IPS-NIHi7 (cell line): ENCODE results near the gene YIPF2.
"Not testable (repeated sequence)": the region's sequence is repeated elsewhere in the genome, so short reads cannot be mapped to it uniquely, and the experiment has no call there.

Experiments
- DNase-seq: peaks from one replicate; pipeline ENCODE4 v3.0.0; 2012; ENCODE audit warnings: mixed read lengths; ENCODE audit errors: extremely low spot score

Gene YIPF2

GRCh38 chr19:10941649-10942048 lies 13.2 kb upstream of the YIPF2 start:
- DNase-seq, result not testable (repeated sequence)

DNA sequence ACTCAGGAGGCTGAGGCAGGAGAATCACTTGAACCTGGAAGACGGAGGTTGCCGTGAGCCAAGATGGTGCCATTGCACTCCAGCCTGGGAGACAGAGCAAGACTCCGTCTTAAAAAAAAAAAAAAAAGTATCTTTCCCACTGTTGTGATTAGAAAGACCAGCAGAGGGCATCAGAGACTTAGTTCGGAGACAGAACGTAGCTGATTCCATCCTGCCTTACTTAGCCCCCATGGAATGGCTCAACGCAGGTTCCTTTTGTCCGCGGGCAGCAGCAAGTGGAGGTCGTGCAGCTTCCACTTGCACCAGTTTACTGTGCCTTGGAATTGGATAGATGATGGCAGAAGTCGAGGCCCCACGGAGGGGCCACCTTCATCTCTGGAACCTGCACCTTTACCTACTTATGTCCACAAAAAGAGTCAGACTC lies 8.2 kb upstream of the YIPF2 start:
- peak; percentile 85 for DNase-seq

DNA sequence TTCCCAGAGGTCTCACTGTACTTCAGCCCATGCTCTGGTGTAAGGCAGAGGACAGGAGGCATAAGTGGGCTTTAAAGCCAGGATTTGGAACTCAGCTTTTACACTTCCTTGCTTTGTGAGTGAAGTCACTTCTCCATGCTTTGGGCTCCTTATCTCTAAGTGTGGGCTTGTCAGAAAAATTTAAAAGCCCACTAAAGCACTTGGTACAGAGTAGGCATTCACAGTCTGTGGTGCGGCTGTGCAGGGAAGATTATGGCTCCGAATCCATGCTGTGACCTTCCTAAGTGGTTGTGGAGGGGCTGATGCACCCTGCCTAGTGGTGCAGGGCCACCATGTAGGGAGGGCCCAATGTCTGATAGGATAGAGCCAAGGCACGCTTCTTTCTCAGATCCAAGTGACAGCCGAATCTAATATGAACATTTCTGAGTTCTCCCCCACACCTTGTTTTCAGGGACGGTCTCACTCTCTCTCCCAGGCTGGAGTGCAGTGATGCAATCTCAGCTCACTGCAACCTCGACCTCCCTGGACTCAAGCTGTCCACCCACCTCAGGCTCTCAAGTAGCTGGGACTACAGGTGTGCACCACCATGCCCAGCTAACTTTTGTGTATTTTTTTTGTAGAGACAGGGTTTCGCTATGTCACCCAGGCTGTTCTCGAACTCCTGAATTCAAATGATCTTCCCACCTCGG lies 7.1 kb upstream of the YIPF2 start:
- DNase-seq, result no peak

DNA sequence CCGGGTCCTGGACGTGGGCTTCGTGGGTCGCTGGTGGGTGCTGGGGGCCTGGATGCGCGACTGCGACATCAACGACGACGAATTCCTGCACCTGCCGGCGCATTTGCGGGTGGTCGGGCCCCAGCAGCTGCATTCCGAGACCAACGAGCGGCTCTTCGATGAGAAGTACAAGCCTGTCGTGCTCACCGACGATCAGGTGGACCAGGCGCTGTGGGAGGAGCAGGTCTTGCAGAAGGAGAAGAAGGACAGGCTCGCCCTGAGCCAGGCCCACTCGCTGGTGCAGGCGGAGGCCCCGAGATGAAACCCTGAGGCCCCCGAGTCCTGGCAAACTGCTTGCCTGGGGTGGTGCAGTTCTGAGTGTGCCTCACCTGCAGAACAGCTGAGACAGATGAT lies 959 bp upstream of the YIPF2 start:
- DNase-seq, result peak; percentile 10

GRCh38 chr19:10927730-10928562 lies 493 bp downstream of the YIPF2 start:
- no peak for DNase-seq

DNA sequence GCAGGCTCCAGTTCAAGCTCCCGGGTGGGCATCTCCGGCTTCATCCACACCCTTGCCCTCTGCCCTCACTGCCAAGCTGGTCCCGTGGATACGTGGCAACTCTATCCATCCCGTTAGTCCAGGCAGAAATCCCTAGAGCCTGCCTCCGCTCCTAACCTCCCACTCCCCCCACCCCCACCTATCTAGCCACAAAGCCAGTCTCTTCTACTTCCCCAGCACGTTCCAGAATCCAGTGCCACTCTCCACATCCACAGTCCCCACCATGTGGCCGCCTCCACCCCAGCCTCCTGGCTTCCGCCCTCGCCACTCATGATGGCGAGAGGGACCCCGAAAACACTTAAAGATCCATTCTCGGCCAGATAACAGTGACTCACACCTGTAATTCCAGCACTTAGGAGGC lies 3.8 kb downstream of the YIPF2 start:
- no peak for DNase-seq

- DNase-seq, result no peak
These were observed 5.0 kb downstream of the YIPF2 start for GRCh38 chr19:10923260-10924112.

- DNase-seq, result no peak
These were observed 5.8 kb downstream of the YIPF2 start for GRCh38 chr19:10922638-10923014.

DNA sequence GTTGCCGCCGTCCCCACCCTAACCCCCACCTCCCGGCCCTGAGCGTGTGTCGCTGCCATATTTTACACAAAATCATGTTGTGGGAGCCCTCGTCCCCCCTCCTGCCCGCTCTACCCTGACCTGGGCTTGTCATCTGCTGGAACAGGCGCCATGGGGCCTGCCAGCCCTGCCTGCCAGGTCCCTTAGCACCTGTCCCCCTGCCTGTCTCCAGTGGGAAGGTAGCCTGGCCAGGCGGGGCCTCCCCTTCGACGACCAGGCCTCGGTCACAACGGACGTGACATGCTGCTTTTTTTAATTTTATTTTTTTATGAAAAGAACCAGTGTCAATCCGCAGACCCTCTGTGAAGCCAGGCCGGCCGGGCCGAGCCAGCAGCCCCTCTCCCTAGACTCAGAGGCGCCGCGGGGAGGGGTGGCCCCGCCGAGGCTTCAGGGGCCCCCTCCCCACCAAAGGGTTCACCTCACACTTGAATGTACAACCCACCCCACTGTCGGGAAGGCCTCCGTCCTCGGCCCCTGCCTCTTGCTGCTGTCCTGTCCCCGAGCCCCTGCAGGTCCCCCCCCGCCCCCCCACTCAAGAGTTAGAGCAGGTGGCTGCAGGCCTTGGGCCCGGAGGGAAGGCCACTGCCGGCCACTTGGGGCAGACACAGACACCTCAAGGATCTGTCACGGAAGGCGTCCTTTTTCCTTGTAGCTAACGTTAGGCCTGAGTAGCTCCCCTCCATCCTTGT lies 6.4 kb downstream of the YIPF2 start:
- no peak for DNase-seq

- DNase-seq, result no peak
These were observed 7.1 kb downstream of the YIPF2 start for GRCh38 chr19:10921199-10921909.

- DNase-seq, result no peak
These were observed 7.7 kb downstream of the YIPF2 start for GRCh38 chr19:10920781-10921180.

- no peak for DNase-seq
These were observed 8.2 kb downstream of the YIPF2 start for GRCh38 chr19:10920288-10920655.

DNA sequence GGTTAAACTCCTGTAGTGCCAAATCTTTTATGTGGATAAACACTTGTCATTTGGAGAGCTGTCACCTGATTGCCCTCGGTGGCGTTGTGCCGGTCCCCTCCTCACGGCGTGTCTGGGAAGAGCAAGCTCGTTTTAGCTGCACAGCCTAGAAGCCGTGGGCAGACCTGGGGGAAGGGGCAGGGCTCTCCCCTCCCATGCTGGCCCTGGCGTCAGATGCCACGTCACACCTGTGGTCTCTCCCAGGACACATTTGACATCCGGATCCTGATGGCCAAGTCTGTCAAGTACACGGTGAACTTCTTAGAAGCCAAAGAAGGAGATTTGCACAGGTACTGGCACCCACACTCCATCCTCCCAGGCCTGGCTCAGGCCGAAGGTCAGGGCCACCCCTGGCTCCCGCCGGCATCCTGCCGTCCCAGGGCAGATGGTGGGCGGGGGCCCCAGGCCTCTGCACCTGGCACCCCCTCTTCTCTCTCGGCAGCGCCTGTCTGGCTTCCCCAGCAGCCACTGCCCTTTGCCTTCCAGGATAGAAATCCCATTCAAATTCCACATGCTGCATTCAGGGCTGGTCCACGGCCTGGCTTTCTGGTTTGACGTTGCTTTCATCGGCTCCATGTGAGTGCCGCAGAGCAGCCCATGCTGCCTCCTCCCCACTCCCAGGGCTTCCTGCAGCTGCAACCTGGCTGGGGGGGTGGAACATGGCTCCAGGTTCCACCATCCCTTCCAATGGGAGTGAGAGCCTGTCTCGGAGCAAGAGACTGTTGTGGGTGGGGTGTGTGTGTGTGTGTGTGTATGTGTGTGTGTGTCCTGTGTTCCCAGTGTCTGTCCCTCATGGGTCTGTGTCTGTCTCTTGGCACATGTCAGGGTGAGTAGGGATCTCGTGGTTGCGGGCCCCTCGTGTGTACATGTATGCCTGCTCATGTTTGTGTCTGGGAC lies 8.8 kb downstream of the YIPF2 start:
- DNase-seq, result no peak

GRCh38 chr19:10918359-10918758 lies 10.1 kb downstream of the YIPF2 start:
- DNase-seq, result no peak

- DNase-seq, result no peak
These were observed 11.8 kb downstream of the YIPF2 start for GRCh38 chr19:10916602-10917001.

- no peak for DNase-seq
These were observed 13.0 kb downstream of the YIPF2 start for GRCh38 chr19:10915130-10916091.

GRCh38 chr19:10913716-10914340 lies 14.6 kb downstream of the YIPF2 start:
- no peak for DNase-seq

- DNase-seq, result no peak
These were observed 15.8 kb downstream of the YIPF2 start for GRCh38 chr19:10912619-10913018.
